Measurements from ENCODE around the gene SEMA6D. TPM values are rescaled to one million over a fixed set of nuclear protein-coding genes. Genes with fewer than 3 reads are reported as not detected.
A peak's percentile ranks its signal among the peaks of the same experiment; 100 is the strongest.

The SEMA6D gene
- total RNA-seq, 1 experiment from 2014 or later: 15.8 TPM

GRCh38 chr15:47685141-47685870, 32.0 kb upstream of the SEMA6D start:
- Mint-ChIP-seq H3K27me3 (ENCODE audit: low read depth) (no peaks in the 10 kb centered on the region; the same call in 1 of the 2 replicates), H3K4me1 (no peaks in the 10 kb centered on the region), H3K4me3 (no peak overlapping the region), H3K9me3 (no peaks in the 10 kb centered on the region), H3K27ac (no peak overlapping the region), H3K36me3 (ENCODE audit: insufficient read depth in 1 of 3, low read depth in 3 of 3) (no peaks in the 10 kb centered on the region; a peak in 1 of 7 replicates)
- Histone ChIP-seq H2AFZ (ENCODE audit: low read length) (no peak overlapping the region), H3K23ac (ENCODE audit: insufficient read length, low read depth, low read length) (no peak overlapping the region), H2BK5ac (ENCODE audit: insufficient read length, low read length) (no peak overlapping the region), H2BK15ac (ENCODE audit: low read depth, low read length) (no peak overlapping the region), H2AK5ac (ENCODE audit: insufficient read length, low read length) (no peak overlapping the region), H3K9ac (ENCODE audit: extremely low read depth, insufficient read length, low read length) (no peak overlapping the region), H2BK20ac (ENCODE audit: low read depth, low read length, poor library complexity, severe bottlenecking) (no peak overlapping the region), H3K18ac (ENCODE audit: insufficient read length, low read depth, low read length) (no peak overlapping the region), H4K20me1 (ENCODE audit: control insufficient read depth, insufficient read depth, insufficient read length) (no peaks in the 10 kb centered on the region), H3K14ac (ENCODE audit: insufficient read depth, low read length) (no peak overlapping the region), H3K4me1 (ENCODE audit: insufficient read depth, low read length) (no peaks in the 10 kb centered on the region), H4K5ac (ENCODE audit: insufficient read length, low read depth, low read length) (no peak overlapping the region), H3K23me2 (ENCODE audit: insufficient read length, low read depth, low read length, poor library complexity, severe bottlenecking) (no peaks in the 10 kb centered on the region), H3K9me3 (ENCODE audit: control insufficient read depth, low read depth, low read length) (no peaks in the 10 kb centered on the region), H4K91ac (ENCODE audit: insufficient read length, low read depth, low read length) (no peak overlapping the region), H2BK120ac (ENCODE audit: low read depth, low read length, poor library complexity, severe bottlenecking) (no peak overlapping the region), H3K4me2 (ENCODE audit: insufficient read depth, insufficient read length, low read length) (no peak overlapping the region), H3K56ac (ENCODE audit: insufficient read length, low read depth, low read length) (no peak overlapping the region), H2BK12ac (ENCODE audit: insufficient read length, low read depth, low read length) (no peak overlapping the region), H3K4ac (ENCODE audit: low read depth, low read length) (no peak overlapping the region), H3T11ph (ENCODE audit: low read length) (no peak overlapping the region), H3K79me1 (ENCODE audit: insufficient read depth, low read depth, low read length, poor library complexity, severe bottlenecking) (no peaks in the 10 kb centered on the region), H3K79me2 (ENCODE audit: insufficient read depth, low read length) (no peaks in the 10 kb centered on the region), H3K27me3 (ENCODE audit: insufficient read depth, low read length) (no peaks in the 10 kb centered on the region), H4K8ac (replicated peaks; ENCODE audit: insufficient read length, low read depth, low read length) (no peak overlapping the region), H3K27ac (ENCODE audit: insufficient read length, low read depth, low read length) (no peak overlapping the region)
- no CpG with 5 or more reads among the region's 3 CpGs for WGBS (ENCODE audit: extremely low coverage, insufficient read length, low lambda C conversion rate)
- DNase-seq: no peak
- TF ChIP-seq CTCF (conservative IDR thresholded peaks at IDR 0.05): peak; percentile 38; the same call in 1 of the 3 replicates

Measured in H9 (cell line).